B cell (primary cell): ENCODE results near the gene TMEM213.

Experiments used
- EZH2 ChIP-seq: IDR thresholded peaks from 2 replicates; pipeline ENCODE4 v1.6.1; 2012; ENCODE audit warnings: borderline replicate concordance, low read depth, mild to moderate bottlenecking, moderate library complexity, low read length; ENCODE audit not compliant: insufficient read depth, poor library complexity, severe bottlenecking
- TF ChIP-seq, protein P1 (sequence below): fragments of 200-600 bp; IDR thresholded peaks from one replicate; pipeline ENCODE4 v1.8.0; 2022; ENCODE audit warnings: antibody characterized with exemption, mild to moderate bottlenecking

GRCh38 chr7:138861051-138861450 lies 63.3 kb downstream of the TMEM213 start:
- TF ChIP-seq, protein P1, sequence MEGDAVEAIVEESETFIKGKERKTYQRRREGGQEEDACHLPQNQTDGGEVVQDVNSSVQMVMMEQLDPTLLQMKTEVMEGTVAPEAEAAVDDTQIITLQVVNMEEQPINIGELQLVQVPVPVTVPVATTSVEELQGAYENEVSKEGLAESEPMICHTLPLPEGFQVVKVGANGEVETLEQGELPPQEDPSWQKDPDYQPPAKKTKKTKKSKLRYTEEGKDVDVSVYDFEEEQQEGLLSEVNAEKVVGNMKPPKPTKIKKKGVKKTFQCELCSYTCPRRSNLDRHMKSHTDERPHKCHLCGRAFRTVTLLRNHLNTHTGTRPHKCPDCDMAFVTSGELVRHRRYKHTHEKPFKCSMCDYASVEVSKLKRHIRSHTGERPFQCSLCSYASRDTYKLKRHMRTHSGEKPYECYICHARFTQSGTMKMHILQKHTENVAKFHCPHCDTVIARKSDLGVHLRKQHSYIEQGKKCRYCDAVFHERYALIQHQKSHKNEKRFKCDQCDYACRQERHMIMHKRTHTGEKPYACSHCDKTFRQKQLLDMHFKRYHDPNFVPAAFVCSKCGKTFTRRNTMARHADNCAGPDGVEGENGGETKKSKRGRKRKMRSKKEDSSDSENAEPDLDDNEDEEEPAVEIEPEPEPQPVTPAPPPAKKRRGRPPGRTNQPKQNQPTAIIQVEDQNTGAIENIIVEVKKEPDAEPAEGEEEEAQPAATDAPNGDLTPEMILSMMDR, result no peak
- no peak for TF ChIP-seq EZH2
